Endothelial cell of hepatic sinusoid (primary cell): ENCODE measurements around the gene FRG2C.
"Not testable (repeated sequence)": the region's sequence is repeated elsewhere in the genome, so short reads cannot be mapped to it uniquely, and the experiment has no call there.

Experiments
- in situ Hi-C: cut with HindIII; loops from 2 replicates; pipeline ENCODE4 v1.10.0; 2017; ENCODE audit warnings: low sequenced_read_pairs

Gene FRG2C

GRCh38 chr3:75664028-75664427 is at the start of gene FRG2C:
TSS of gene FRG2C (plus strand) at chr3:75664328. CDS start at chr3:75664380, 52 bp downstream.
- in situ Hi-C loops = not testable (repeated sequence)

GRCh38 chr3:75618666-75619305 is 45.3 kb upstream of the FRG2C start:
- in situ Hi-C loops = not testable (repeated sequence)

- in situ Hi-C loops = not testable (repeated sequence)
Measured at GRCh38 chr3:75619481-75620031, 44.6 kb upstream of the FRG2C start.

- in situ Hi-C loops = not testable (repeated sequence)
Measured at GRCh38 chr3:75621772-75622171, 42.4 kb upstream of the FRG2C start.

GRCh38 chr3:75623656-75624055 is 40.5 kb upstream of the FRG2C start:
- in situ Hi-C loops = not testable (repeated sequence)

- in situ Hi-C loops = not testable (repeated sequence)
Measured at GRCh38 chr3:75630887-75631535, 33.1 kb upstream of the FRG2C start.

- in situ Hi-C loops = no loop called here
Measured at GRCh38 chr3:75631541-75631940, 32.6 kb upstream of the FRG2C start.

- in situ Hi-C loops = not testable (repeated sequence)
Measured at GRCh38 chr3:75638947-75639346, 25.2 kb upstream of the FRG2C start.

GRCh38 chr3:75641107-75641517 is 23.0 kb upstream of the FRG2C start:
- in situ Hi-C loops = not testable (repeated sequence)

- in situ Hi-C loops = not testable (repeated sequence)
Measured at GRCh38 chr3:75643031-75643800, 20.9 kb upstream of the FRG2C start.

- in situ Hi-C loops = not testable (repeated sequence)
Measured at GRCh38 chr3:75645548-75645947, 18.6 kb upstream of the FRG2C start.

- in situ Hi-C loops = no loop called here
Measured at GRCh38 chr3:75650191-75650590, 13.9 kb upstream of the FRG2C start.

GRCh38 chr3:75655101-75655904 is 8.8 kb upstream of the FRG2C start:
- in situ Hi-C loops = not testable (repeated sequence)

- in situ Hi-C loops = not testable (repeated sequence)
Measured at GRCh38 chr3:75655956-75656355, 8.2 kb upstream of the FRG2C start.

- in situ Hi-C loops = not testable (repeated sequence)
Measured at GRCh38 chr3:75658411-75659107, 5.6 kb upstream of the FRG2C start.

- in situ Hi-C loops = not testable (repeated sequence)
Measured at GRCh38 chr3:75659108-75659433, 5.1 kb upstream of the FRG2C start.

- in situ Hi-C loops = not testable (repeated sequence)
Measured at GRCh38 chr3:75665626-75666025, 1.5 kb downstream of the FRG2C start.

GRCh38 chr3:75667757-75668701 is 3.9 kb downstream of the FRG2C start:
- in situ Hi-C loops = not testable (repeated sequence)

GRCh38 chr3:75668759-75669347 is 4.7 kb downstream of the FRG2C start:
- in situ Hi-C loops = not testable (repeated sequence)
